Activated naive CD8-positive, alpha-beta T cell treated with anti-CD3 and anti-CD28 coated beads, Interleukin-2, amount 10 ng/mL, durations not matched to agents 7 days and 5 days (primary cell): Measurements from ENCODE around the gene TSPAN17. TPM values are rescaled to one million over a fixed set of nuclear protein-coding genes. Genes with fewer than 3 reads are reported as not detected.

Experiments used
- ATAC-seq: fragments of 150-1000 bp; cut with Tn5 transposase; one replicate; pipeline ENCODE4 v1.10.0; 2021; ENCODE audit warnings: low read depth, moderate library complexity
- POLR2A ChIA-PET: fragments of 350-600 bp; sonication (Branson Sonifier 250); formaldehyde crosslinking; loops from one replicate; lab custom pipeline; 2021; ENCODE audit warnings: antibody characterized with exemption; lab: Charles Lee
- DNase-seq: peaks from one replicate; pipeline ENCODE4 v3.0.0; 2021
- H3K27ac Mint-ChIP-seq: one replicate; pipeline ENCODE4 v1.8.0; 2022; ENCODE audit warnings: mild to moderate bottlenecking, mixed read lengths
- H3K27me3 Mint-ChIP-seq: one replicate; pipeline ENCODE4 v1.8.0; 2022; ENCODE audit warnings: mild to moderate bottlenecking, moderate library complexity, mixed read lengths
- H3K36me3 Mint-ChIP-seq: one replicate; pipeline ENCODE4 v1.8.0; 2021; ENCODE audit warnings: mild to moderate bottlenecking, mixed read lengths
- H3K4me1 Mint-ChIP-seq: one replicate; pipeline ENCODE4 v1.8.0; 2021; ENCODE audit warnings: mixed read lengths
- H3K4me3 Mint-ChIP-seq: one replicate; pipeline ENCODE4 v1.8.0; 2022; ENCODE audit warnings: mild to moderate bottlenecking, moderate library complexity, mixed read lengths
- H3K9me3 Mint-ChIP-seq: one replicate; pipeline ENCODE4 v1.8.0; 2021; ENCODE audit warnings: mixed read lengths
- total RNA-seq, 2 experiments: library from RNA; stranded (reverse); gene quantifications; one replicate each; pipeline ENCODE4 v1.2.3, GENCODE V29; 2021

Gene TSPAN17
- total RNA-seq, 2 experiments from 2014 or later: 39.6 to 40.7 TPM

- ATAC-seq (no peak), DNase-seq (no peak)
- peaks cover 10% of the 10 kb centered on the region for H3K4me1 Mint-ChIP-seq
- POLR2A ChIA-PET: no interaction called here
- no peaks in the 10 kb centered on the region for H3K36me3 Mint-ChIP-seq
- H3K4me3 Mint-ChIP-seq: no peak overlapping the region
- H3K27ac Mint-ChIP-seq: no peak overlapping the region
- H3K9me3 Mint-ChIP-seq: no peaks in the 10 kb centered on the region
- H3K27me3 Mint-ChIP-seq: peaks cover 65% of the 10 kb centered on the region
Measured at GRCh38 chr5:176627582-176627981, 19.7 kb upstream of the TSPAN17 start.

DNA sequence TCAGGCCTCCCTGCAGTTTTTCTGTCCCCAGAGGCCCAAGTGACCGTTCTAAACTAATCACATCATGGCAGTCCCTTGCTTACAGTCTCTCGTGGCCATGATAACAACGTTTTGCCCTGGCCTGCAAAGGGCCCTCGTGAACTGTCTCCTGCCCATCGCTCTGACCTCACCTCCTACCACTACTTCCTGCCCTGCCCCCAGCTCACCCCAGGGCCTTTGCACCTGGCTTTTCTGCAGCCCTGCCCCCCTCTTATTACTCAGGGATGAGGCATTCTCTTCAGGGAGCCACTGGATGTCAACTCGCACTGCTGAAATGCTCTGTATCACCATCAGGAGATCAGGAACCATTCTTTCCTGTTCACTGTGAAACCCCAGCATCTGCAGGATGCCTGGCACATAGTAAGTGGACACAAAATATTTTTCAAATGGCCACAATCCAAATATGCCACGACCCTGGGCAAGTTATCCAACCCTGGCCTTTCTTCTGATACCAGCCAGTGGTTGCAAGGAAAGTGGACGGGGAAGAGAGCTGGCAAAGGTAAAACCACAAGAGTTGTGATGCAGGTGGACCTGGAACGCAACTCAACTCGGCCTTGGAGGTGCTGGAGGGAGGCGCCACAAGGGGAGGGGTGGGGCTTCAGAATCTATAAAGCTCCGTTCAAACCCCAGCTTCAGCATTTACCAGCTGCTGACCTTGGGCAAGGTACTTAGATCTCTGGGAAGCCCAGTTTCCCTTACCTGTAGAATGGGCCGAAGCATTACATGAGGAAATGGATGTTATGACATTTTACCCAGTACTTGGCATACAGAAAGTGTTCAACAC, 18.7 kb upstream of the TSPAN17 start:
- Mint-ChIP-seq H3K4me1 (peaks cover 12% of the 10 kb centered on the region), H3K9me3 (no peaks in the 10 kb centered on the region), H3K27ac (no peak overlapping the region), H3K36me3 (no peaks in the 10 kb centered on the region), H3K27me3 (peaks cover 71% of the 10 kb centered on the region), H3K4me3 (no peak overlapping the region)
- no peak for ATAC-seq
- DNase-seq: no peak
- POLR2A ChIA-PET: no interaction called here

- Mint-ChIP-seq H3K4me3 (peak overlapping the region; percentile 25), H3K9me3 (no peaks in the 10 kb centered on the region), H3K27me3 (peaks cover 71% of the 10 kb centered on the region), H3K4me1 (peaks cover 17% of the 10 kb centered on the region), H3K36me3 (no peaks in the 10 kb centered on the region), H3K27ac (no peak overlapping the region)
- POLR2A ChIA-PET: interaction anchor here (1.7 kb wide), 1 partner anchor 17 kb away, joined by 8 read pairs; the partner anchor contains the start of gene TSPAN17
- ATAC-seq (no peak), DNase-seq (no peak)
Measured at GRCh38 chr5:176629317-176629852, 17.9 kb upstream of the TSPAN17 start.

- Mint-ChIP-seq H3K36me3 (no peaks in the 10 kb centered on the region), H3K27ac (no peak within 1 kb of the TSS), H3K27me3 (peaks cover 75% of the 10 kb centered on the region), H3K4me1 (peaks cover 17% of the 10 kb centered on the region), H3K9me3 (no peaks in the 10 kb centered on the region), H3K4me3 (peak within 1 kb of the TSS; percentile 64)
- POLR2A ChIA-PET: interaction anchor here (0.9 to 1.7 kb wide), 4 partner anchors 8 to 17 kb away, joined by 3 to 8 read pairs (median 3); partner anchors contain the start of gene TSPAN17
- peak; percentile 78 for DNase-seq
- ATAC-seq: peak; percentile 92
Measured at GRCh38 chr5:176629853-176630680, 17.2 kb upstream of the TSPAN17 start, which contains the start of the genes EIF4E1B and SNCB. Gene EIF4E1B (plus strand): TSS chr5:176630675. CDS start chr5:176642788, 12,113 bp downstream. Gene SNCB (minus strand): TSS chr5:176630534. CDS start chr5:176629654, 880 bp downstream.

GRCh38 chr5:176630681-176631222, 16.5 kb upstream of the TSPAN17 start:
- Mint-ChIP-seq H3K36me3 (no peaks in the 10 kb centered on the region), H3K4me1 (peaks cover 17% of the 10 kb centered on the region), H3K27ac (no peak overlapping the region), H3K9me3 (no peaks in the 10 kb centered on the region), H3K4me3 (peak overlapping the region; percentile 64), H3K27me3 (peaks cover 77% of the 10 kb centered on the region)
- POLR2A ChIA-PET: interaction anchor here (0.6 to 1.7 kb wide), 5 partner anchors 9 to 205 kb away, joined by 3 to 8 read pairs (median 3); partner anchors contain the start of gene TSPAN17
- DNase-seq: no peak
- no peak for ATAC-seq

- no peak for ATAC-seq
- POLR2A ChIA-PET: interaction anchor here (0.7 to 1.7 kb wide), 2 partner anchors 15 to 300 kb away, joined by 3 to 8 read pairs; partner anchors contain the start of gene TSPAN17
- no peak overlapping the region for H3K4me3 Mint-ChIP-seq
- no peaks in the 10 kb centered on the region for H3K9me3 Mint-ChIP-seq
- no peak for DNase-seq
- no peak overlapping the region for H3K27ac Mint-ChIP-seq
- no peaks in the 10 kb centered on the region for H3K36me3 Mint-ChIP-seq
- H3K4me1 Mint-ChIP-seq: peaks cover 17% of the 10 kb centered on the region
- H3K27me3 Mint-ChIP-seq: peaks cover 72% of the 10 kb centered on the region
Measured at GRCh38 chr5:176631383-176632200, 15.7 kb upstream of the TSPAN17 start.

DNA sequence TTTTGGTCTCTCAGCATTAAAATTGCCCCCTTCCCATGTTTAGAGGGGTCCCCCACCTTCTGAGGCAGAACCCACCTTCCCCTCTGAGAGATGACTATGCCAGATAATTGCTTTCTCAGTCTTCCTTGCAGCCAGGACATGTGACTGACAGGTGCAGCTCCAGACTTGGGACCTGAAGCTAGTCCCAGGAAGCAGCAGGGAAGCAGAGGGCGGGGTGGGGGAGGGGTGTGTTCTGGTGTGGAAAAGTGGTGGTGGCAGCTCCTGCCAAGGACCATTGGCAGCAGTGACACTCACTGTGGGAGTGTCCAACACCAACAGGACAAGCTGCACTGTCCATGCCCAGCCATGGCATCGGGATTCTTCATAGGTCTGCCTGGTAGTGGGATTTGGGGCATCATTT, 14.5 kb upstream of the TSPAN17 start:
- POLR2A ChIA-PET: no interaction called here
- no peak for ATAC-seq
- H3K36me3 Mint-ChIP-seq: no peaks in the 10 kb centered on the region
- no peak for DNase-seq
- H3K27me3 Mint-ChIP-seq: peaks cover 72% of the 10 kb centered on the region
- no peaks in the 10 kb centered on the region for H3K9me3 Mint-ChIP-seq
- H3K27ac Mint-ChIP-seq: no peak overlapping the region
- H3K4me1 Mint-ChIP-seq: peaks cover 15% of the 10 kb centered on the region
- H3K4me3 Mint-ChIP-seq: no peak overlapping the region

GRCh38 chr5:176633598-176633997, 13.7 kb upstream of the TSPAN17 start:
- no peak for ATAC-seq
- H3K4me1 Mint-ChIP-seq: peaks cover 14% of the 10 kb centered on the region
- H3K4me3 Mint-ChIP-seq: no peak overlapping the region
- peaks cover 71% of the 10 kb centered on the region for H3K27me3 Mint-ChIP-seq
- no peaks in the 10 kb centered on the region for H3K36me3 Mint-ChIP-seq
- DNase-seq: no peak
- POLR2A ChIA-PET: interaction anchor here (0.9 kb wide), 1 partner anchor 13 kb away, joined by 5 read pairs; the partner anchor contains the start of gene TSPAN17
- no peak overlapping the region for H3K27ac Mint-ChIP-seq
- H3K9me3 Mint-ChIP-seq: no peaks in the 10 kb centered on the region

DNA sequence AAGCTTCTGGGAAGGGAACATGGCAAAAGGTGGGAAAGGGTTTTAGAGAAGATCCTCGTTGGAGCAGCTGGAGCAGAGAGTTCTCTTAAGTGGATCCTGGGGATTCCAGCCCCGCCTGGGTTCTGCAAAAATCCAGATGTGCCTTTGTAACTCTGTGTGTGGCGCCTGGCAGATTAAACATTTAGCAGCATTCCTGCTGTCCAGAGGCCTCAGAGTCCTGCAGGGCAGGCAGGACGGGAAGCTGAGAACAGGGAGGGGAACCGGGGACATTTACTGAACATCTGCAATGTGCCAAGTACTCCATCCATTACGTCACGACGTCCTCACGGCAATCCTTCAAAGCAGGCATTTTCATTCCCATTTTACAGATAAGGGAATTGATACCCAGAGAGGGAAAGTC, 10.9 kb upstream of the TSPAN17 start:
- POLR2A ChIA-PET: no interaction called here
- DNase-seq: no peak
- no peaks in the 10 kb centered on the region for H3K36me3 Mint-ChIP-seq
- H3K27me3 Mint-ChIP-seq: peaks cover 49% of the 10 kb centered on the region
- no peak overlapping the region for H3K4me3 Mint-ChIP-seq
- ATAC-seq: no peak
- H3K9me3 Mint-ChIP-seq: no peaks in the 10 kb centered on the region
- no peak overlapping the region for H3K27ac Mint-ChIP-seq
- H3K4me1 Mint-ChIP-seq: peaks cover 9% of the 10 kb centered on the region

GRCh38 chr5:176637556-176637955, 9.7 kb upstream of the TSPAN17 start:
- POLR2A ChIA-PET: no interaction called here
- peaks cover 9% of the 10 kb centered on the region for H3K4me1 Mint-ChIP-seq
- no peaks in the 10 kb centered on the region for H3K36me3 Mint-ChIP-seq
- no peak overlapping the region for H3K27ac Mint-ChIP-seq
- no peak for DNase-seq
- H3K27me3 Mint-ChIP-seq: peaks cover 40% of the 10 kb centered on the region
- no peak overlapping the region for H3K4me3 Mint-ChIP-seq
- no peak for ATAC-seq
- no peaks in the 10 kb centered on the region for H3K9me3 Mint-ChIP-seq

DNA sequence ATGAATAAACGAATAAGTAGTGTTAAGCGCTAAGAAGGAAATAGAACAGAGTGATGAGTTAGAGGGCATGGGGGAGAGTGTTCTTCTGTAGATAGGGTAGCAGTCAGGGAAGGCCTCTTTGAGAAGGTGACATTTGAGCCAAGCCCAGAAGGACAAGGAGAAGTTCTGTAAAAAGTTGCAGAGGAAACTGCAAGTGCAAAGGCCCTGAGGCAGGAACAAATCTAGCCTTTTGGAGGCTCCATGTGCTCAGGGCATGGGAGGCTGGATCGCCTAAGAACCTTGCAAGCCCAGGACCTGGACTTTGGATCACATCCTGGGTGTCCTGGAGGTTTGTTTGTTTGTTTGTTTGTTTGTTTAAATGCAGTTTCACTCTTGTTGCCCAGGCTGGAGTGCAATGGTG, 8.8 kb upstream of the TSPAN17 start:
- Mint-ChIP-seq H3K4me3 (no peak overlapping the region), H3K9me3 (no peaks in the 10 kb centered on the region), H3K4me1 (peaks cover 9% of the 10 kb centered on the region), H3K27ac (no peak overlapping the region), H3K27me3 (peaks cover 33% of the 10 kb centered on the region), H3K36me3 (no peaks in the 10 kb centered on the region)
- ATAC-seq (no peak), DNase-seq (no peak)
- POLR2A ChIA-PET: no interaction called here

DNA sequence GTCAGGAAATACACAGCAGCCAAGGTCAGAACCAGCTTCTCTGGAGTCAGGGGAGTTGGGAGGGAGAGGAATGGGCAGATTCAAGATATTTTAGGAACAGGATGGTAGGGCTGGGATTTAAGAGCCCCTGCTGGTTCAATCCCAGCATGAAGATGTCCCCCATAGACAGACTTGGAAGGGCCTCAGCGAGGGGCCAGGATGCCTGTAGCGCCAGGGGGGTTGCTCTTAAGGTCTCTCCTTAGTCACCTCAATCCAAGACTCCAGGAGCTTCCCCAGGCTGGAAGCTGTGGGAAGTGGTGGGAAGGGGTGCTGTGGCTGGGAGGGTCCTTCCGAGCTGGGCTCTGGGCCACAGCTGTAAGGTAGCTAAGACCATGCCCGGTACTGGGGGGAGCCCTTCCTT, 8.1 kb upstream of the TSPAN17 start:
- no peak overlapping the region for H3K27ac Mint-ChIP-seq
- H3K27me3 Mint-ChIP-seq: peaks cover 26% of the 10 kb centered on the region
- POLR2A ChIA-PET: no interaction called here
- ATAC-seq (no peak), DNase-seq (no peak)
- H3K9me3 Mint-ChIP-seq: no peaks in the 10 kb centered on the region
- peaks cover 2% of the 10 kb centered on the region for H3K4me1 Mint-ChIP-seq
- H3K36me3 Mint-ChIP-seq: no peaks in the 10 kb centered on the region
- no peak overlapping the region for H3K4me3 Mint-ChIP-seq
